Measurements from ENCODE around the gene PTPN14.

The PTPN14 gene

DNA sequence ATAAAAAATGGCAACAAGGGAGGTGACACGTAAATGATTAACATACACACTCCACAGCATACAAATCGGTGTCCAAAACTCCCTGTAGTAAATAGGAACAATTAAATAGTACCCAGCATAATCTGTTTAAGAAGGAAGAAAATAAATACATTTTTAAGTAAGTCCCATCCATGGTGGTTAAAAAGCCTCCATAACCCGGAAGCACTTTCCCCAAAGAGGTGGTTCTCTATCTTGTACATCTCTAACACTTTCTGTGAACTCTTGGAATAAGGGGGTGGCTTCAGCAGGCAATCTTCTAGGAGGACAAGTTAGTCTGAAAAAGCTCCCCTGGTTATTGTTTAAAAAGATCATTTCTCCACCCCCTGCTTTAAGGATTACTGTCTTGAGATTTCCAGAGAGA lies 76.9 kb downstream of the PTPN14 start:
- no peak for TF ChIP-seq POLR2A (IDR thresholded peaks at IDR 0.05; ENCODE audit: low read length)
- TF ChIP-seq GATA1 (IDR thresholded peaks at IDR 0.05; ENCODE audit: low read depth, low read length), result no peak
- no peak for DNase-seq

DNA sequence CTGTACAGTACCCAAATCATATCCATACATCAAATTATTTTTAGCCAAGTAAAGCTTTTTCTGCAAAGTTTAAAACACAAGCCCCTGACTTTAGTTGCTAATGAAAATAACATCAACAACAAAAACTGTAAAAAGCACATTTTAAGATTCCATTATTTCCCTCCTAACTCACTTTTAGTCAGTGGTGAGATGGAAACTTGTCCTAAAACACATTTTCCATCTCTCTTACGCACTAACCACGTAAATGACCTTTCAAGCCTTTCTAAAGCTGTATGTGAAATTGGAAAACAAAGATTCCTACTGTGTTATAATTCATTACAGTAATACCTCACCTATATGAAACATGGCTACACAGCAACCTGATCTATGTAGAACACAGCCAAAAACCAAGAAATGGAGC lies 77.5 kb downstream of the PTPN14 start:
- TF ChIP-seq GATA1 (IDR thresholded peaks at IDR 0.05; ENCODE audit: low read depth, low read length) (no peak), POLR2A (IDR thresholded peaks at IDR 0.05; ENCODE audit: low read length) (no peak)
- DNase-seq, result no peak

DNA sequence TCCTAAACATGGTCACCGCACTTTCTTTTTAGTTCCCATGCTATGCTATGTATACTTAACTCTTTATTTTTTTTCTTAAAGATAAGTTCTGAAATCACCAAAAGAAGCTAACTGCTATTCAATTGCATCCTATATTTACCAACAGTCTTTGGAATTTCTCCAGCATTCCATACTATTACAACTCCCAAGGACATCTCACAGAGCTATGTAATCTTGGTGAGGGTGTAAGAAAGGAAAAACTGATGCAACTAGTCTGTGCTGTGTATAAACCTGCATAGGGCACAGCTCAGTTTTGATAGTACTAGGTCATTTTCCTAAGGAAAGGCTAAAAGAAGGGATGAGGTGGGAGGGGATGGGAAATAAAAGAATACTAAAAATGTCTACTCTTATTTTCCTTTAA lies 78.0 kb downstream of the PTPN14 start:
- DNase-seq, result no peak
- TF ChIP-seq GATA1 (IDR thresholded peaks at IDR 0.05; ENCODE audit: low read depth, low read length), result no peak
- TF ChIP-seq POLR2A (IDR thresholded peaks at IDR 0.05; ENCODE audit: low read length), result no peak

DNA sequence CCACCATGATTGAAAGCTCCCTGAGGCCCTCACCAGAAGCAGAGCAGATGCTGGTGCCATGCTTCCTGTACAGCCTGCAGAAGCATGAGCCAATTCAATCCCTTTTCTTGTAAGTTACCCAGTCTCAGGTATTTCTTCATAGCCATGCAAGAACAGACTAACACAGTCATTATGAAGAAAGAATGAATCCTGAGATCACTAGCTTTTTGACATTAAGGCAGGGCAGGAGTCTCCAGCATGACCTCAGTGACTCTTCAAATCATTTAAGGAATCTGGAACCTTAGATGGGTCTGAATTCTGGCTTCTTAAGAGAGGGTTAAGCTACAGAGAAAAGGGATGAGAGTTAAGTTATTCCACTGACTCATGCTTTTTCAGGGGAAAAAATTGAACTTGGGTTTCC lies 79.0 kb downstream of the PTPN14 start:
- DNase-seq, result no peak
- TF ChIP-seq POLR2A (IDR thresholded peaks at IDR 0.05; ENCODE audit: low read length), result no peak
- no peak for TF ChIP-seq GATA1 (IDR thresholded peaks at IDR 0.05; ENCODE audit: low read depth, low read length)

DNA sequence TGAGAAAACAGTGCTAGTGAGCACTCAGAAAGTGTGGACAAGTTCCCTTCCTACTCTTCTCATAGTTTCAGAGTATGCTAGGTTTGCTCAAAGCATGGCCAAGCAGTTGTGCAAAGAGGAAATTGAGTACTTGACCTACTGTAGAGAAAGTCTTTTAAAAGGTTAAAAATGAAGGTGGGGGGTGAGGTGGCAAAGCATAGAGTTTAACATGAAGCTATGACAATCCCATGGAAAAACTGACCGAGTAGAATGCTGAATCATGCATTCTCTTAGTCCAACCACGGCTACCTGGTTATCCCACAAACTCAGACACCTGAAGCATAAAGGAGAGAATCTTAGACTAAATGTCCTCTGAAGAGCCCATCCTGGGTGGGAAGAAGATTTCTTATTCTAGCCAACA lies 79.9 kb downstream of the PTPN14 start:
- no peak for TF ChIP-seq GATA1 (IDR thresholded peaks at IDR 0.05; ENCODE audit: low read depth, low read length)
- no peak for DNase-seq

DNA sequence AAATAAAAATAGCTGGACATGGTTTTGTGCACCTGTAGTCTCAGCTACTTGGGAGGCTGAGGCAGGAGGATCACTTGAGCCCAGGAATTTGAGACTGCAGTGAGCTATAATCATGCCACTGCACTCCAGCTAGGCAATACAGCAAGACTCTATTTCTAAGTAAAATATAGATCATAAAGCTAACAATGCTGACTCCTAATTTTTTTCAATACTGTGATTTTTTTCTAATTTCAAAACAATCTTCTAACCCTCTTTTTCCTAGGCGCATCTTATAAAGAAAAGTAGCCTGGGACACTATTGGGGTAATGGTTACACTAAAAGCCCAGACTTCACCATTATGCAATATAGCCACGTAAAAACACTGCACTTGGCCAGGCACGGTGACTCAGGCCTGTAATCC lies 81.3 kb downstream of the PTPN14 start:
- DNase-seq, result no peak
- TF ChIP-seq GATA1 (IDR thresholded peaks at IDR 0.05; ENCODE audit: low read depth, low read length), result no peak
- no peak for TF ChIP-seq POLR2A (IDR thresholded peaks at IDR 0.05; ENCODE audit: low read length)

DNA sequence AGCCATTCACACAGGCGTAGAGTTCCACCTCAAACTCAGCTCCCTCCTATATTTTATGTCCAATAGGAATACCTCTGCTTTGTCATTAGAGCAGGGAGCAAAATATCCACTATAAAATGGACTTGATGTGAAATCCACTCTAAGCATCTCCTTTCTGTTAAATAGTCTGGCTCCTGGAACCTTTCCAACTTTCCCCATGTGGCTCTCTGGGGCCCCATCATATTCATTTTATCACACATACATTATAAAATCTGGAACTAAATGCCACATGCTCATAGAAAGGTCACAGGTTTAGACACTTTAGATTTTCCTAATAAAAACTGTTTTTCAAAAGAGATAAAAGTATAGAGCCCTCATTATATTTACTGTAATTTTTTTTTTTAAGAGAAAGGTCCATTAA lies 82.1 kb downstream of the PTPN14 start:
- TF ChIP-seq GATA1 (IDR thresholded peaks at IDR 0.05; ENCODE audit: low read depth, low read length) (no peak), POLR2A (IDR thresholded peaks at IDR 0.05; ENCODE audit: low read length) (no peak)
- DNase-seq, result no peak

DNA sequence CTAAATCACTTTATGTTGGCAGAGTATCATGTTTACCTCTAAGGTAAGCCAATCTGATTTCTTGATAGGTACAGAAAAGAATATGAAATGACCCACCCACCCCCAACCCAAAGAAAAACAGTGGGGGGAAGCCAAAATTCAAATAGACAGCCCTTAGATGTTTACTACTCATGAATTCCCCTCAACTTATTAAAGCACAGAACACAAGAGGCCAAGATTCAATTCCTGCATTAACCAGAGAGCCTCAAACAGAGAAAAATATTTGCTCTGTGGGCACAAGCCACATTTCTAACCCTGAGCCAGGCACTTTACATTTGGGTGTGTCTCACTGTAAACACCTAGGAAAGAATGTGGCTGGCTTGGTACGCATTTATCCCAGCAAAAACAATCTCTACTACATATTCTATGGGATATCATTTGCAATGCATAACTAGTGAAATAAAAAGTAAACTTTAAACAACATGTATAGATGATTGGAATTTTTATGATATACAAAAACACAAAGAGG lies 84.3 kb downstream of the PTPN14 start:
- no peak for DNase-seq

DNA sequence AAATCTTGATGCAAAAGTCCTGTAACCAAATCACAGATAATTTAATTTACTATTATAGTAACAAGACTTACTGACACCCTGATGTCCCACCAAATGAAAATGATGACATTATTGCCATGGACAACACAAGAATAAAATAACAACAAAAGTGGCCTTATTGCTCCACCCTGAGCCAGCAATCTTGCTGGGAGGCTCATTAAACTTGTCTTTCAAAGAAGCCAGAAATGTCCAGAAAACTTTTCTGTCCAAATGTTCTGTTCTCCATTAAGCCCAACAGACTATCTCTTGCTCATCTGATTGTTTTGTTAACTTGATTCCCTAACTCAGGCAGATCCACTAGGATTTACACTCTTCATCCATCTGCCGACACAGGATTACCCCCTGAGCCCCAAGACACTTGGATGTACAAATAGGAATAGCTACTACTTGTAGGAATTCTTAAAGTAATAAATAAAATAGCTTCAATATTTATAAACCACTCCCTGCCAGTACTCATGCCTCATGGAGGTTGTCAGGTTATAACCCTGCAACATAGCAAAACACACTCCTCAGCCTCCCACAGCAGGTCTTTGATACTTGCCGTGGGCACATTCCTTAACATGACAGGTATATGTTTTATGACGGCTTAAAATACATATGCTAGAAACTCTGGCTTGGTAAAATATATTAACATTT lies 84.9 kb downstream of the PTPN14 start:
- DNase-seq, result no peak
- TF ChIP-seq GATA1 (IDR thresholded peaks at IDR 0.05; ENCODE audit: low read depth, low read length) (no peak), POLR2A (IDR thresholded peaks at IDR 0.05; ENCODE audit: low read length) (no peak)

More for the DNA sequence above, 84.3 kb downstream of the PTPN14 start:
- TF ChIP-seq GATA1 (IDR thresholded peaks at IDR 0.05; ENCODE audit: low read depth, low read length), result no peak
- no peak for TF ChIP-seq POLR2A (IDR thresholded peaks at IDR 0.05; ENCODE audit: low read length)

DNA sequence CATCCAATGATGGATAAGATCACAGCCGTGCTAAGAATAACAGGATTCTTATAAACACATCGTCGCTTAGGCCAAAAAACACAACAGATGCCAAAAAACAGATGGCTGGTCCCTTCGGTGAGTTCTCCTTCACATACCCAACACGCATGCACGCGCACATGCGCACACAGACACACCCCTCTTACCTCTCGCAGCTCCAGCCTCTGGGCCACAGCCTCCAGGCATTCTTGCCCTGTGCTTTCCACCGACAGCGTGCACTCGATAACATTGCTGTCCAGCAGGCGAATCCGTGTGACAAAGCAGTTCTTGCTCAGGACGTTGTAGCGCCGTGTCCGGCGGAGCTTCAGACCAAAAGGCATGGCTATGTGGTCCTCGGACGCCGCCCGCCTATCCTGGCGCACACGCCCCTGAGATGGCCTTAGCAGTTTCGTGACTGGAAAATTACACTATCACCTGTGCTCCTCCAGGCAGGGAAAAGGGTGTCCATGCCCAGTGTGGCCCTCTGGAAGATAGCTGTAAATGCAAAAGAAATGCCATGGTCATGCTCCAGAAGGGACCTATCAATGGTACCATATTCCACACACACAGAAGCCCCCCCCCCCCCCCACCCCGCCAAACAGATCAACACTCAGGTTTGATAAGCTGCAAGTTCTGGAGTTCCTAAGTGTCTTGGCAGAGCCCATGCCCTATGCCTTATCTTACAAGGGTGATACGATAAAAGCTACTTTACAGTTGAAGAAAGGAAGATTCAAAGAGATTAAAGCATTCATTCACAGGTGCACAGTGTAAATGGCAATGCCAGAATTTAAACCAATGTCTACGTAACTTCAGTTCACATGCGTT lies 86.7 kb downstream of the PTPN14 start:
- DNase-seq, result no peak
- TF ChIP-seq POLR2A (IDR thresholded peaks at IDR 0.05; ENCODE audit: low read length) (no peak), GATA1 (IDR thresholded peaks at IDR 0.05; ENCODE audit: low read depth, low read length) (no peak)

DNA sequence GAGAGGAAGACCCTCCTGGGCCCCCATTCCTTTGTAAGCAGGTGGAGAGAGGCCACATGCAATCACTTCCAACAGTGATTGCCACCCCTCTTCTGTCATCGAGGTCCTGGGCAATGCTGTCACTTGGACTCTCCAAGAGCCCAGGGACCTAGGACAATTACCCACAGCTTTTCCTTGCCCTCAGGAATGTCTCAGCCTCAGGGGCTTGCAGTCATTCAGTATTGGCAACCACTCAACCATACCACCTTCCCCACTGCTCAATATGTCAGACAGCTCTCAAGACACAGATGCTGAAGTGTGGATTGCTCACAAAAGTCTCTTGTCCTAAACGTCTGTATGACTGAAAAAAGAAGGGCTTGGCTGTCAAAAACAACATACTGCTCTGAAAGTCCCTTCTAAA lies 87.8 kb downstream of the PTPN14 start:
- no peak for TF ChIP-seq POLR2A (IDR thresholded peaks at IDR 0.05; ENCODE audit: low read length)
- no peak for TF ChIP-seq GATA1 (IDR thresholded peaks at IDR 0.05; ENCODE audit: low read depth, low read length)
- no peak for DNase-seq

DNA sequence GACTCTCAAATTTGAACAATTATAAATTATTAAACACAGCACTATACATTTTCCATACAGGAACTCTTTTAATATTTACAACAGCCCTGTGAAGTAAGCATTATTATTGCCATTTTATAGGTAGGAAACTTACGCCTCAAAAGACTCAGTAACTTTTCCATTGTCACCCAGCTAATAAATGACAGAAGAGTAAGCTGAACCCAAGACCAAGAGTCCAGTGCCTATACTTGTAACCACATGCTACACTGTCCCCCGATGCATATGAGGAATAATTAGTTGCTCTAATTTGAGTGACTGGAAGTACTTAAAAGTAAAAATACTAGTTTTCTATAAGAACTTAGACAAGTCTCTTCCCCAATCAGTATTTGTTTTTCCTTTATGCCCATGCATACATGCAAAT lies 88.5 kb downstream of the PTPN14 start:
- no peak for DNase-seq
- TF ChIP-seq GATA1 (IDR thresholded peaks at IDR 0.05; ENCODE audit: low read depth, low read length), result no peak
- TF ChIP-seq POLR2A (IDR thresholded peaks at IDR 0.05; ENCODE audit: low read length), result no peak

DNA sequence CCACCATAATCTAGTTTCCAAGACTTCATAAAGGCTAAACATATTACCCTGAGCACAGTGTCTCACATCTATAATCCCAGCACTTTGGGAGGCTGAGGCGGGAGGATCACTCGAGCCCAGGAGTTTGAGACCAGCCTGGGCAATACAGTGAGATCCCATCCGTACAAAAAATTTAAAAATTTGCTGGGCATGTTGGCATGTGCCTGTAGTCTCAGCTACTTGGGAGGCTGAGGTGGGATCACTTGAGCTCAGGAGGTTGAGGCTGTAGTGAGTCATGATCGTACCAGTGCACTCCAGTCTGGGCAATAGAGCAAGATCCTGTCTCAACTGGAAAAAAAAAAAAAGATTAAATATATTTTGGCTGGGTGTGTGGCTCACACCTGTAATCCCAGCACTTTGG lies 90.1 kb downstream of the PTPN14 start:
- DNase-seq, result no peak
- no peak for TF ChIP-seq POLR2A (IDR thresholded peaks at IDR 0.05; ENCODE audit: low read length)
- no peak for TF ChIP-seq GATA1 (IDR thresholded peaks at IDR 0.05; ENCODE audit: low read depth, low read length)

DNA sequence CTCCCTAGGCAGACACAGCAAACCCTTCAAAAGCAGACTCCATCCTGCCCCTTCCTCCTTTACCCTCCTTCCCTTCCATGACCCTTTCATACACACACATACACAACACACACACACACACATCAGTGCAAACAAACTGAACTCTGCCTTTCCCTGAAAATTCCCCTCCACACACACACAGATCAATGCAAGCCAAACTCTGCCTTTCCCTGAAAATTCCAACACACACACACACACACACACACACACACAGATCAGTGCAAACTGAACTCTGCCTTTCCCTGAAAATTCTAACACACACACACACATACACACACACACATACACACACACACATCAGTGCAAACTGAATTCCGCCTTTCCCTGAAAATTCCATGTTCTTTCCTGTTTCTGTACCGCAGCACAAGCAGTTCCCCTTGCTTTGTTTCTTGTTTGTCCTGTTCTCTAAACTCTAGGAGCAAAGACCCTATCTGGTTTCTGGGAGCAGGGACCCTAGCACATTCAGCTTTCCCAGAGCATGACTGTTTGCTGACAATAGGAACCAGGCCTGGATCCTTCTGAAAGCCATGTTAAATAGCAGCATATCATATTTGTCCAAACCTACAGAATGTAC lies 91.0 kb downstream of the PTPN14 start:
- no peak for DNase-seq
- no peak for TF ChIP-seq POLR2A (IDR thresholded peaks at IDR 0.05; ENCODE audit: low read length)
- TF ChIP-seq GATA1 (IDR thresholded peaks at IDR 0.05; ENCODE audit: low read depth, low read length), result no peak
